CD14-positive monocyte (primary cell): ENCODE results near the gene BTBD9. TPM values are rescaled to one million over a fixed set of nuclear protein-coding genes. Genes with fewer than 3 reads are reported as not detected.

Experiments
- DNase-seq, 3 donors: peaks; one replicate each; pipeline ENCODE4 v3.0.0-alpha.2; 2011 to 2022
- H2AFZ ChIP-seq: 2 replicates; pipeline ENCODE4 v1.6.0; 2012; ENCODE audit warnings: mild to moderate bottlenecking, low read depth, low read length, inconsistent platforms; ENCODE audit not compliant: insufficient read depth, poor library complexity, severe bottlenecking
- H3K27ac ChIP-seq, 2 donors: 1 replicate in 1 of 2; 2 replicates in 1 of 2; pipeline ENCODE4 v1.5.1; 2012 to 2013; ENCODE audit warnings: low read length in 2 of 2, control low read depth in 1 of 2, inconsistent platforms in 1 of 2, low read depth in 1 of 2, mild to moderate bottlenecking in 1 of 2
- H3K27me3 ChIP-seq, 2 donors: one replicate each; pipeline versions ENCODE4 v1.6.0 to v1.6.1; 2011 to 2013; ENCODE audit warnings: low read length in 2 of 2; ENCODE audit not compliant: control insufficient read depth in 2 of 2, insufficient read depth in 2 of 2
- H3K36me3 ChIP-seq, 2 donors: replicated peaks in 1 of 2; 1 replicate in 1 of 2; 2 replicates in 1 of 2; pipeline versions ENCODE4 v1.5.1 to v1.6.1; 2012 to 2013; ENCODE audit warnings: low read length in 2 of 2, control low read depth in 1 of 2, inconsistent platforms in 1 of 2, mild to moderate bottlenecking in 1 of 2; ENCODE audit not compliant: insufficient read depth in 2 of 2, control insufficient read depth in 1 of 2
- H3K4me1 ChIP-seq, 2 donors: 1 replicate in 1 of 2; 2 replicates in 1 of 2; pipeline versions ENCODE4 v1.5.1 to v1.6.1; 2012 to 2013; ENCODE audit warnings: low read length in 2 of 2, control low read depth in 1 of 2, inconsistent platforms in 1 of 2, mild to moderate bottlenecking in 1 of 2, moderate library complexity in 1 of 2; ENCODE audit not compliant: insufficient read depth in 2 of 2, control insufficient read depth in 1 of 2
- H3K4me2 ChIP-seq: replicated peaks from 2 replicates; pipeline ENCODE3; 2012; ENCODE audit warnings: low read length, moderate library complexity, mild to moderate bottlenecking; ENCODE audit not compliant: poor library complexity, severe bottlenecking; ENCODE audit errors: extremely low read depth
- H3K4me3 ChIP-seq, 3 experiments: fragments of 200-600 bp in 1 of 3; sonication (generic) in 1 of 3; replicated peaks in 1 of 3; 1 replicate in 2 of 3; 2 replicates in 1 of 3; pipeline ENCODE4 v1.5.1; 2011 to 2013; ENCODE audit warnings: low read length in 3 of 3, mild to moderate bottlenecking in 3 of 3, control low read depth in 2 of 3, low read depth in 2 of 3, inconsistent platforms in 1 of 3, moderate library complexity in 1 of 3
- H3K79me2 ChIP-seq: 2 replicates; pipeline ENCODE4 v1.6.0; 2012; ENCODE audit warnings: mild to moderate bottlenecking, control low read depth, inconsistent platforms, low read length, moderate library complexity; ENCODE audit not compliant: insufficient read depth
- H3K9ac ChIP-seq: 2 replicates; pipeline ENCODE4 v1.6.0; 2017; ENCODE audit warnings: low read length, mild to moderate bottlenecking; ENCODE audit not compliant: insufficient read depth, poor library complexity, severe bottlenecking
- H3K9me3 ChIP-seq, 2 donors: replicated peaks in 1 of 2; 1 replicate in 1 of 2; 2 replicates in 1 of 2; pipeline versions ENCODE4 v1.5.1 to v1.6.1; 2012 to 2013; ENCODE audit warnings: low read length in 2 of 2, control low read depth in 1 of 2; ENCODE audit not compliant: control insufficient read depth in 1 of 2, insufficient read depth in 1 of 2
- H4K20me1 ChIP-seq: 2 replicates; pipeline ENCODE4 v1.6.0; 2012; ENCODE audit warnings: mild to moderate bottlenecking, low read length, control low read depth, moderate library complexity; ENCODE audit not compliant: insufficient read depth
- H3K27ac Mint-ChIP-seq, 7 donors: one replicate each; pipeline ENCODE4 v1.8.0; 2020; ENCODE audit warnings: mild to moderate bottlenecking in 7 of 7, mixed read lengths in 7 of 7, moderate library complexity in 6 of 7, inconsistent platforms in 2 of 7
- H3K27me3 Mint-ChIP-seq, 3 donors: one replicate each; pipeline ENCODE4 v1.8.0; 2021 to 2022; ENCODE audit warnings: low read depth in 3 of 3, mild to moderate bottlenecking in 3 of 3, mixed read lengths in 3 of 3, moderate library complexity in 3 of 3, inconsistent platforms in 1 of 3
- H3K36me3 Mint-ChIP-seq, 2 donors: one replicate each; pipeline ENCODE4 v1.8.0; 2020; ENCODE audit warnings: mixed read lengths in 2 of 2, inconsistent platforms in 1 of 2, mild to moderate bottlenecking in 1 of 2
- H3K4me1 Mint-ChIP-seq: one replicate; pipeline ENCODE4 v1.8.0; 2020; ENCODE audit warnings: mild to moderate bottlenecking, mixed read lengths
- H3K4me3 Mint-ChIP-seq, 2 donors: one replicate each; pipeline ENCODE4 v1.8.0; 2020; ENCODE audit warnings: mild to moderate bottlenecking in 2 of 2, mixed read lengths in 2 of 2, moderate library complexity in 1 of 2
- H3K9me3 Mint-ChIP-seq, 7 donors: one replicate each; pipeline ENCODE4 v1.8.0; 2020 to 2022; ENCODE audit warnings: mixed read lengths in 7 of 7, mild to moderate bottlenecking in 6 of 7, moderate library complexity in 6 of 7, inconsistent platforms in 2 of 7
- WGBS: methylation state at CpG from one replicate; pipeline ENCODE4 v1.1.5; 2013; ENCODE audit warnings: missing lambda C conversion rate; ENCODE audit not compliant: insufficient coverage; 5-methylcytosine and 5-hydroxymethylcytosine counted together
- intact Hi-C, 2 donors: fragments of 100-400 bp; cut with micrococcal nuclease; formaldehyde crosslinking; loops; one replicate each; pipeline versions ENCODE4 v1.15.0 to v1.15.1; 2023
- polyA plus RNA-seq, 3 donors: library from polyadenylated mRNA; depleted of rRNA in 1 of 3; unstranded in 2 of 3; stranded (reverse) in 1 of 3; fragments of 300-500 nt in 2 of 3; fragments of >200 nt in 1 of 3; fragmentation: Illumina TruSeq in 2 of 3; gene quantifications; 1 replicate in 2 of 3; 2 replicates in 1 of 3; pipeline ENCODE4 v1.2.3, GENCODE V29; 2012 to 2021
- TF ChIP-seq, protein P1 (sequence below): fragments of 200-600 bp; IDR thresholded peaks from one replicate; pipeline ENCODE4 v1.8.0; 2022; ENCODE audit warnings: antibody characterized with exemption, mild to moderate bottlenecking

The BTBD9 gene
- polyA plus RNA-seq, 3 donors = 5.2 to 7.5 (median 6.2) TPM

DNA sequence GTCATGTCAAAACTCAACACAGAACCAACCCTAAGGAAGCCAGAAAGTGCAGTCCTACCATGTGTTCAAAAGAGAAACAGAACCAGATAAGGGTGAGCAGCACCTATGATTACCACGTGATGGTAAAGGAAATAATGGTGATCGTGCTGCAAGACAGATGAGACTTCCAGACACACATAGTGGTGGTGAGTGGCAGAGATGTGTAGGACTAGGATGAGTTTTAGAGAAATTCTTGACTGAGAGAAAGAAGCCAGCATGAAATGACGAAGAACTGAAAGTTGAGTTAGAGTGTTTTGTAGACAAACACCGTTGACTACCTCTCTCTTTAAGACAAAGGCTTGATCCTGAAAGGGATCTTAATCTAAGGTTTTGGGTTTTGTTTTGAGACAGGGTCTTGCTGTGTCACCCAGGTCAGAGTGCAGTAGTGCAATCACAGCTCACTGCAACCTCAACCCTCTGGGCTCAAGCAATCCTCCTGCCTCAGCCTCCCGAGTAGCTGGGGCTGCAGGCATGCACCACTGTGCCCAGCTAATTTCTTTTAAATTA lies 10.6 kb upstream of the BTBD9 start:
- H3K9me3 Mint-ChIP-seq = peaks cover 0 to 4% (median 0%) of the 10 kb centered on the region in 7 donors
- no peak overlapping the region for H3K4me3 ChIP-seq
- TF ChIP-seq, protein P1, sequence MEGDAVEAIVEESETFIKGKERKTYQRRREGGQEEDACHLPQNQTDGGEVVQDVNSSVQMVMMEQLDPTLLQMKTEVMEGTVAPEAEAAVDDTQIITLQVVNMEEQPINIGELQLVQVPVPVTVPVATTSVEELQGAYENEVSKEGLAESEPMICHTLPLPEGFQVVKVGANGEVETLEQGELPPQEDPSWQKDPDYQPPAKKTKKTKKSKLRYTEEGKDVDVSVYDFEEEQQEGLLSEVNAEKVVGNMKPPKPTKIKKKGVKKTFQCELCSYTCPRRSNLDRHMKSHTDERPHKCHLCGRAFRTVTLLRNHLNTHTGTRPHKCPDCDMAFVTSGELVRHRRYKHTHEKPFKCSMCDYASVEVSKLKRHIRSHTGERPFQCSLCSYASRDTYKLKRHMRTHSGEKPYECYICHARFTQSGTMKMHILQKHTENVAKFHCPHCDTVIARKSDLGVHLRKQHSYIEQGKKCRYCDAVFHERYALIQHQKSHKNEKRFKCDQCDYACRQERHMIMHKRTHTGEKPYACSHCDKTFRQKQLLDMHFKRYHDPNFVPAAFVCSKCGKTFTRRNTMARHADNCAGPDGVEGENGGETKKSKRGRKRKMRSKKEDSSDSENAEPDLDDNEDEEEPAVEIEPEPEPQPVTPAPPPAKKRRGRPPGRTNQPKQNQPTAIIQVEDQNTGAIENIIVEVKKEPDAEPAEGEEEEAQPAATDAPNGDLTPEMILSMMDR = no peak
- no peak overlapping the region for H2AFZ ChIP-seq
- no peaks in the 10 kb centered on the region for H3K36me3 ChIP-seq
- no peaks in the 10 kb centered on the region for H3K9me3 ChIP-seq
- no peaks in the 10 kb centered on the region for H3K4me1 ChIP-seq
- intact Hi-C loops = no loop called here
- no peaks in the 10 kb centered on the region for H3K27me3 ChIP-seq
- no peak overlapping the region for H3K4me3 Mint-ChIP-seq
- H3K27me3 Mint-ChIP-seq = no peaks in the 10 kb centered on the region
- DNase-seq = no peak
- H3K9ac ChIP-seq = no peak overlapping the region
- no CpG with 5 or more reads among the region's 5 CpGs for WGBS
- no peaks in the 10 kb centered on the region for H3K79me2 ChIP-seq
- peaks cover 0 to 2% of the 10 kb centered on the region in 2 donors for H3K36me3 Mint-ChIP-seq
- no peak overlapping the region for H3K4me2 ChIP-seq
- no peak overlapping the region for H3K27ac ChIP-seq
- no peak overlapping the region for H3K27ac Mint-ChIP-seq
- H3K4me1 Mint-ChIP-seq = no peaks in the 10 kb centered on the region
- H4K20me1 ChIP-seq = no peaks in the 10 kb centered on the region

DNA sequence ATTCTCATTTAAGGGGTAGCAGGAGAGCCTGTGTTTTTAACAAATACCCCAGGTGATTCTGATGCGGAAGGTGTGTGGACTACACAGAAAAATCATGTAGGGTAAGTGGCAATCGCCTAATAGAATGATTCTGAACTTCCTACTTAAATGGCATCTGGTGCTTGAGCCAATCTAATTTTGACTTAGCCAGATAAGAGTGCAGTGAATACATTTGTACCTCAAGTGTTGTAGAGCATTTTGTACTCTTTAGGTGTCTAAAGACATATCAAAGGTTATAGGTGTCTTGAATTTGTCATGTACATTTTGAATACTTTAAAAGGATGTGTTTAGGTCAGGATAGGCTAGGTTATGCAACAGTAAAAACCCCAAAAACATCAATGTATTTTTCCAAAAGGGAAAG lies 10.0 kb upstream of the BTBD9 start:
- H3K27ac Mint-ChIP-seq = no peak overlapping the region

More for the DNA sequence above, 10.0 kb upstream of the BTBD9 start:
- 100% methylated on average over 2 of the region's 2 CpGs for WGBS
- Histone ChIP-seq H2AFZ (no peak overlapping the region), H3K9me3 (no peaks in the 10 kb centered on the region), H4K20me1 (no peaks in the 10 kb centered on the region), H3K79me2 (no peaks in the 10 kb centered on the region), H3K27ac (no peak overlapping the region), H3K27me3 (no peaks in the 10 kb centered on the region), H3K4me3 (no peak overlapping the region), H3K4me2 (no peak overlapping the region), H3K36me3 (no peaks in the 10 kb centered on the region), H3K9ac (no peak overlapping the region), H3K4me1 (no peaks in the 10 kb centered on the region)
- intact Hi-C loops = no loop called here
- no peaks in the 10 kb centered on the region for H3K4me1 Mint-ChIP-seq
- H3K36me3 Mint-ChIP-seq = peaks cover 0 to 2% of the 10 kb centered on the region in 2 donors
- DNase-seq = no peak
- H3K27me3 Mint-ChIP-seq = no peaks in the 10 kb centered on the region
- TF ChIP-seq, protein P1 = no peak
- peaks cover 0 to 4% (median 0%) of the 10 kb centered on the region in 7 donors for H3K9me3 Mint-ChIP-seq
- H3K4me3 Mint-ChIP-seq = no peak overlapping the region
